Colonic mucosa (tissue), 4 donors: ENCODE data around the gene LRGUK. TPM values are rescaled to one million over a fixed set of nuclear protein-coding genes. Genes with fewer than 3 reads are reported as not detected.

Source experiments
- DNase-seq: peaks from one replicate; pipeline ENCODE4 v3.0.0-alpha.2; 2020
- H3K27ac ChIP-seq: fragments of 200-600 bp; one replicate; pipeline ENCODE4 v1.8.0; 2021
- H3K27me3 ChIP-seq: fragments of 200-600 bp; one replicate; pipeline ENCODE4 v1.8.0; 2021
- H3K36me3 ChIP-seq: fragments of 200-600 bp; one replicate; pipeline ENCODE4 v1.8.0; 2021
- H3K4me1 ChIP-seq: fragments of 200-600 bp; one replicate; pipeline ENCODE4 v1.8.0; 2021; ENCODE audit warnings: mild to moderate bottlenecking
- H3K4me3 ChIP-seq: fragments of 200-600 bp; one replicate; pipeline ENCODE4 v1.8.0; 2021
- H3K9ac ChIP-seq, 2 donors: one replicate each; pipeline ENCODE4 v1.7.0; 2013; ENCODE audit warnings: control low read depth in 2 of 2, low read depth in 2 of 2, low read length in 2 of 2
- H3K9me3 ChIP-seq: fragments of 200-600 bp; one replicate; pipeline ENCODE4 v1.8.0; 2021
- intact Hi-C: fragments of 100-400 bp; cut with DNase I; formaldehyde crosslinking; loops from one replicate; pipeline ENCODE4 v1.14.1; 2022
- total RNA-seq, 2 donors: library from RNA; stranded (reverse); fragmentation: NEBNext Ultra II Directional in 1 of 2; extraction: Animal tissue kit (Norgen Biotek cat#: 25700) in 1 of 2; gene quantifications; one replicate each; pipeline ENCODE4 v1.2.1, GENCODE V29; 2021
- TF ChIP-seq, protein P1 (sequence below): fragments of 200-600 bp; IDR thresholded peaks from one replicate; pipeline ENCODE4 v1.8.0; 2022; ENCODE audit warnings: antibody characterized with exemption, mild to moderate bottlenecking
- donor health status: healthy.
- donor health status: DM: no; HTN: no; CAD: no.
- donor health status: DM: no; HTN: no; CAD: no.

LRGUK gene
- total RNA-seq, 2 donors from 2014 or later: 0.37 to 0.69 TPM

DNA sequence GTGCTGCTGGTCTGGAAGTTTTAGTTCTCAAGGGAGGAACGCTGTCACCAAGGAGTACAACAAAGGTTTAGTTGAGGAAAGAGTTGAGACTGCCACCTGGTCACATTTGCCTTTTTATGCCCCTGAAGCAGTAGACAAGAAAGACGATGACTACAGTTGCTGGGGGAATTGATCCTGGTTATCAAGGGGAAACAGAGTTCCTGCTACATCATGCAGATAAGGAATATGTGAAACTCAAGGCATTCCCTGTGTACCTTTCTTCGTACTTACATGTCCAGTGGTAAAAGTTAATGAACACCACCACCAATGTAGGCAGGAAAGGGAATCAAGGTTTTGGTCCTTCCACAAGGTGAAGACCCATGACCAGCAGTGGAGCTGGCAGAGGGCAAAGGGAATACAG lies 157.8 kb downstream of the LRGUK start:
- intact Hi-C loops: no loop called here
- Histone ChIP-seq H3K4me3 (no peak overlapping the region), H3K9me3 (no peaks in the 10 kb centered on the region), H3K36me3 (no peaks in the 10 kb centered on the region), H3K9ac (no peak overlapping the region), H3K27me3 (no peaks in the 10 kb centered on the region), H3K27ac (no peak overlapping the region), H3K4me1 (no peaks in the 10 kb centered on the region)
- no peak for DNase-seq
- TF ChIP-seq, protein P1, sequence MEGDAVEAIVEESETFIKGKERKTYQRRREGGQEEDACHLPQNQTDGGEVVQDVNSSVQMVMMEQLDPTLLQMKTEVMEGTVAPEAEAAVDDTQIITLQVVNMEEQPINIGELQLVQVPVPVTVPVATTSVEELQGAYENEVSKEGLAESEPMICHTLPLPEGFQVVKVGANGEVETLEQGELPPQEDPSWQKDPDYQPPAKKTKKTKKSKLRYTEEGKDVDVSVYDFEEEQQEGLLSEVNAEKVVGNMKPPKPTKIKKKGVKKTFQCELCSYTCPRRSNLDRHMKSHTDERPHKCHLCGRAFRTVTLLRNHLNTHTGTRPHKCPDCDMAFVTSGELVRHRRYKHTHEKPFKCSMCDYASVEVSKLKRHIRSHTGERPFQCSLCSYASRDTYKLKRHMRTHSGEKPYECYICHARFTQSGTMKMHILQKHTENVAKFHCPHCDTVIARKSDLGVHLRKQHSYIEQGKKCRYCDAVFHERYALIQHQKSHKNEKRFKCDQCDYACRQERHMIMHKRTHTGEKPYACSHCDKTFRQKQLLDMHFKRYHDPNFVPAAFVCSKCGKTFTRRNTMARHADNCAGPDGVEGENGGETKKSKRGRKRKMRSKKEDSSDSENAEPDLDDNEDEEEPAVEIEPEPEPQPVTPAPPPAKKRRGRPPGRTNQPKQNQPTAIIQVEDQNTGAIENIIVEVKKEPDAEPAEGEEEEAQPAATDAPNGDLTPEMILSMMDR: no peak

DNA sequence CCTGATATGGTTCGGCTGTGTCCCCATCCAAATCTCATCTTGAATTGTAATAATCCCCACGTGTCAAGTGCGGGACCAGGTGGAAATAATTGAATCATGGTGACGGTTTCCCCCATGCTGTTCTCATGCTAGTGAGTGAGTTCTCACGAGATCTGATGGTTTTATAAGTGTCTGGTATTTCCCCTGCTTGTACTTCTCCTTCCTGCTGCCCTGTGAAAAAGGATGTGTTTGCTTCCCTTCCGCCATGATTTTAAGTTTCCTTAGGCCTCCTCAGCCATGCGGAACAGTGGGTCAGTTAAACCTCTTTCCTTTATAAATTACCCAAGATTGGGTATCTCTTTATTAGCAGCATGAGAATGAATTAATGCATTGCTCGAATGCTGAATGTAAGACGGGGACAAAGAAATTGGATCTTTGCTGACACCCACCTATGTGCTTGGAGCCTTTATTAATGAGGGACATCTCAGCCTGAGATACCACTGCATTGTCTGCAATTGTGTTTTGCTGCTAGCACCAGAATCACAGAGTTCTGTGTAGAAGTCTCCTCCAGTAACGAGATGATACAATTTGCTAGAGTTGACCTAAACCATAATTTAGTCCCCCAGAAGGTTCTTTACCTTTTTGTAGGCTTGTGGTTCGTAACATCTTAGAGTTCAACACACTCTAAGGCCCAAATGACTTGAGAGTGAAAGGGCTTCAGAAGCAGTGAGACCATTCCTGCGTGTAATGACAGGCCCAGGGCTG lies 160.9 kb downstream of the LRGUK start:
- TF ChIP-seq, protein P1: no peak
- no peaks in the 10 kb centered on the region for H3K9me3 ChIP-seq
- H3K4me3 ChIP-seq: no peak overlapping the region
- intact Hi-C loops: no loop called here
- H3K27me3 ChIP-seq: no peaks in the 10 kb centered on the region
- H3K4me1 ChIP-seq: no peaks in the 10 kb centered on the region
- H3K27ac ChIP-seq: no peak overlapping the region
- H3K36me3 ChIP-seq: no peaks in the 10 kb centered on the region
- H3K9ac ChIP-seq: no peak overlapping the region
- DNase-seq: no peak

DNA sequence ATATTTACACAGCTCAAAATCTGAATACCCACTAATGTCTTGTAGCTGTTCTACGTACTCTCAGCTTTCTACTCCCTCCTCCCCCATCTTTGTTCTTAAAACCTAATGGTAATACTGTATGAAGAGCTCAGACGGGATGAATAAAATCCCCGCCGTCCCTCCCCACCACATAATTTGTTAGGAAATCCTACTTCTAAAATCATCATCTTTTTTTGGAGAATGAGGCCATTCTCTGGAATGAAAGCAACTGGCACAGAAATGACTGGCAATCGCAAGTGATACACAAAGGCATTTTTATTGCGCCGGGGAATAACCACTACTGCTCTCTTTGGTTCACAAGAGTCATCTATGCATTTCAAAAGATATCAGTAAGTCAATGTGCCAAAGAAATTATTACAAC lies 162.3 kb downstream of the LRGUK start:
- no peaks in the 10 kb centered on the region for H3K27me3 ChIP-seq
- intact Hi-C loops: no loop called here
- no peak overlapping the region for H3K27ac ChIP-seq
- H3K4me3 ChIP-seq: no peak overlapping the region
- H3K9ac ChIP-seq: no peak overlapping the region
- no peaks in the 10 kb centered on the region for H3K36me3 ChIP-seq
- TF ChIP-seq, protein P1: no peak
- no peak for DNase-seq
- no peaks in the 10 kb centered on the region for H3K4me1 ChIP-seq
- H3K9me3 ChIP-seq: no peaks in the 10 kb centered on the region

DNA sequence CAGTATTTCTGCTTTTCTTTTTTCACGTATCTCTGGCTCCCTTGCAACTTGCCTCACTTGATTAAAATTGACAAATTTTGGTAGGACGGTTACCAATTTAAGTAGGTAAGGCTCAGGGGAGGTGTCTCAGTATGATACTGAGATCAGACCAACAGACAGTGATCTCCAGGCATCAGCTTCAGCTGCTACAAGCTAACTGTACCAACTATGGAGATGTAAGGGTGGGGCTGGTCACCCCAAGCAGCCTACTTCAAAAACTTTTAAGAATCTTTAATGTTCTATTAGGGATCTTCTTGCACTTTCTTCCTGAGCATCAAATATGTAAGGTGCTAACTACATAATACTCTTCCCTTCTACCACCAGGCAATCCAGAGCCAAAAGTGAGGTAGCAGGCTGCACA lies 162.7 kb downstream of the LRGUK start:
- DNase-seq: no peak
- Histone ChIP-seq H3K27me3 (no peaks in the 10 kb centered on the region), H3K4me3 (no peak overlapping the region), H3K4me1 (no peaks in the 10 kb centered on the region), H3K9ac (no peak overlapping the region), H3K9me3 (no peaks in the 10 kb centered on the region), H3K36me3 (no peaks in the 10 kb centered on the region), H3K27ac (no peak overlapping the region)
- intact Hi-C loops: no loop called here
- TF ChIP-seq, protein P1: no peak

DNA sequence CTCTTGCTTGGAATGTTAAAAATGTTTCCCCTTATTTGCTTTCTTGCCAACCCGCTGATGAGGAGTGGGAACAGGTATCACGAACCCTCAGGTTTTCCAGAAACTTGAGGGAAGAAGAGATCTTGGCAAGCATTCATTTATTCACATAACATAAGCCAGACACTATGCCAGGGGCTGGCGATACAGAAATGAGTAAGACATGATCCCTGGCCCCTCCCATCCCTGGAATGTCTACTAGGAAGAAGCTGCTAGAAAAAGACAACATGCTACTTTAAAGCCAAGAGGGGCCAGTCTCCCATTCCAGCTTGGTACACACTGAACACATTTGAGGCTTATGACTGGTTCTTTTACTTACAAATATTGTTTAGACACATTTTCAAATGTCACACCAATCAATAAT lies 163.1 kb downstream of the LRGUK start:
- no peaks in the 10 kb centered on the region for H3K4me1 ChIP-seq
- DNase-seq: no peak
- no peaks in the 10 kb centered on the region for H3K9me3 ChIP-seq
- intact Hi-C loops: no loop called here
- no peak overlapping the region for H3K27ac ChIP-seq
- H3K27me3 ChIP-seq: no peaks in the 10 kb centered on the region
- TF ChIP-seq, protein P1: no peak
- H3K4me3 ChIP-seq: no peak overlapping the region
- no peaks in the 10 kb centered on the region for H3K36me3 ChIP-seq
- H3K9ac ChIP-seq: no peak overlapping the region
